GM20000 (cell line): ENCODE results near the gene WWTR1.

ENCODE experiments used
- DNase-seq: peaks from one replicate; pipeline ENCODE4 v3.0.0; 2012; ENCODE audit warnings: low spot score
- CTCF ChIP-seq: IDR thresholded peaks from 2 replicates; pipeline ENCODE4 v1.5.1; 2012; ENCODE audit warnings: mild to moderate bottlenecking, control low read depth; ENCODE audit errors: extremely low read depth, missing control alignments

The WWTR1 gene

GRCh38 chr3:149494759-149495580 is 162.9 kb downstream of the WWTR1 start:
- DNase-seq: no peak
- TF ChIP-seq CTCF: no peak

GRCh38 chr3:149494022-149494758 is 163.6 kb downstream of the WWTR1 start:
- TF ChIP-seq CTCF: peak; percentile 66
- peak; percentile 45 for DNase-seq

GRCh38 chr3:149493315-149494021 is 164.4 kb downstream of the WWTR1 start:
- DNase-seq: no peak
- no peak for TF ChIP-seq CTCF

GRCh38 chr3:149490260-149490971 is 167.4 kb downstream of the WWTR1 start:
- no peak for TF ChIP-seq CTCF
- DNase-seq: no peak

GRCh38 chr3:149489060-149489690 is 168.7 kb downstream of the WWTR1 start:
- DNase-seq: no peak
- no peak for TF ChIP-seq CTCF

- peak; percentile 57 for TF ChIP-seq CTCF
- DNase-seq: peak; percentile 35
Observed at GRCh38 chr3:149487598-149488197, 170.1 kb downstream of the WWTR1 start.
